ENCODE data around the gene HOXA7. TPM values are rescaled to one million over a fixed set of nuclear protein-coding genes. Genes with fewer than 3 reads are reported as not detected.
A peak's percentile ranks its signal among the peaks of the same experiment; 100 is the strongest.

The HOXA7 gene
- total and polyA plus RNA-seq, 8 donors, result 0.98 to 34.8 (median 1.2) TPM; not detected in 1

DNA sequence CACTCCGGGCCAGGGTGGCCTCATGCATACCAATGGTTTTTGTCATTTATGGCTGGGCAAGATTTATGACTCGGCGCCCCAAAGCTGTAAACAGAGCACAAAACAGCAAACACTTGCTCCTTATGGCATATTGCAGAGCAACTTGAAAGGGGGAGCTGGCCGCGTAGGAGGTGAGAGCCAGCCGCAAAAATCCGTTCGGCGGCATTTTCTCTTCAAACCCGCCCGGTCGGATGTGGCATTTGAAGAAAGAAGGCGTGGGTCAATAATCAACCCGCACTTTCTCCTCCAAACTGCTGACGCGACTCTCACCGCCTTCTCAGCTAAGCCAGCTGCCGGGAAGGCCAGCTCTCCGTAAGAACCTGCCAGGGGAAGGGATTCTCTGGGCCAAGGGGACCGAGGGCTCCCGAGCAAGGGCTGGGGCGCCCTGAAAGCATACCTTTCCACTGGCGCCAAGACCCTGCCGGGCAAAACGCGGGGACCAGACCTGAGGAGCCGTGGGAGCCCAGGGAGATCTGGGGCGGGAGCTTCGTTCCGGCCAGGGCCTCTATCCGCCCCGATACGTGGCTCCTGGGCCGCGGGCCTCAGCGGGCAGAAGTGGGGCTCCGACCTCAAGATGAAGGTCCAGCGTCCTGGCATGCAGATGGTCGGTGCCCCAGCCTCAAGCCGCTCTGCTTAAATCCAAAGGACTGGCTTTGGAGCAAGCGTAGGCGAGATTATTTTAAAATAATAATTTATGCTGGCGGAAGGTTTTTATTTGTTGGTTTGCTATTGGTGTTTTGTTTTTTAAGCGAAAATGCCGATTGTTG, 41.1 kb downstream of the HOXA7 start:
- Histone ChIP-seq H3K4me3 (peak overlapping the region; percentile 47 to 55 (median 53)), H3K27ac (peak overlapping the region; percentile 65 to 99 (median 94)), H3K4me1 (peaks cover 7 to 47% (median 30%) of the 10 kb centered on the region in 4 donors), H3K27me3 (peaks cover 0 to 96% (median 43%) of the 10 kb centered on the region in 3 donors), H3K9me3 (no peaks in the 10 kb centered on the region), H3K36me3 (no peaks in the 10 kb centered on the region)
- WGBS, 5 donors, result 24 to 36% (median 31%) methylated on average over 26 to 45 of the region's 45 CpGs
- peak in 1 of 2 donors; percentile 77 for DNase-seq
- intact Hi-C loops (cut with DNase I; ENCODE audit: low total_unique reads), result no loop called here
- TF ChIP-seq POLR2AphosphoS5 (IDR thresholded peaks at IDR 0.05) (peak; percentile 4 to 68 (median 20)), POLR2A (IDR thresholded peaks at IDR 0.05) (no peak)

DNA sequence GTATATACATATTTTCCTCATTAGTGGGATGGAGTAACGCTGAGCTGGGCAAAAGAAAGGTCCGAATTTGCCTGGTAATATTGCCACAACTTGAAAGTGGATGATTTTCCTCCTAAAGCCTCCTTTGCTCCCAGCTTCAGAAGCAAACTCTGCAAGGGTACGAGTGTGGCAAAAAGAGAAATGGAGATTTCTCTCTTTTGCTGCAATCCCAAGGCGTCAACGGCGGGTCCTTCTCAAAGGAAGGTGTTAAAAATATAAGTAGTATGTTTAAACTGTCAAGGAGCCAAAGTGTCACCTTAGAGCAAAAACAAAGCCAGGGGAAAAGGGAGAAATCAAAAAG, 41.6 kb downstream of the HOXA7 start:
- H3K27ac ChIP-seq, result peak overlapping the region in 4 of 5 donors; percentile 92 to 99 (median 95)
- intact Hi-C loops (cut with DNase I; ENCODE audit: low total_unique reads), result no loop called here
- peaks cover 0 to 96% (median 49%) of the 10 kb centered on the region in 3 donors for H3K27me3 ChIP-seq
- no peaks in the 10 kb centered on the region for H3K9me3 ChIP-seq
- H3K4me1 ChIP-seq, result peaks cover 8 to 47% (median 31%) of the 10 kb centered on the region in 4 donors
- 41 to 66% (median 45%) methylated on average over 6 of the region's 6 CpGs for whole genome bisulfite sequencing, 5 donors
- DNase-seq, result no peak
- peak overlapping the region; percentile 47 to 55 (median 53) for H3K4me3 ChIP-seq
- TF ChIP-seq POLR2A (IDR thresholded peaks at IDR 0.05) (no peak), POLR2AphosphoS5 (IDR thresholded peaks at IDR 0.05) (no peak)
- TF ChIP-seq, protein P1, sequence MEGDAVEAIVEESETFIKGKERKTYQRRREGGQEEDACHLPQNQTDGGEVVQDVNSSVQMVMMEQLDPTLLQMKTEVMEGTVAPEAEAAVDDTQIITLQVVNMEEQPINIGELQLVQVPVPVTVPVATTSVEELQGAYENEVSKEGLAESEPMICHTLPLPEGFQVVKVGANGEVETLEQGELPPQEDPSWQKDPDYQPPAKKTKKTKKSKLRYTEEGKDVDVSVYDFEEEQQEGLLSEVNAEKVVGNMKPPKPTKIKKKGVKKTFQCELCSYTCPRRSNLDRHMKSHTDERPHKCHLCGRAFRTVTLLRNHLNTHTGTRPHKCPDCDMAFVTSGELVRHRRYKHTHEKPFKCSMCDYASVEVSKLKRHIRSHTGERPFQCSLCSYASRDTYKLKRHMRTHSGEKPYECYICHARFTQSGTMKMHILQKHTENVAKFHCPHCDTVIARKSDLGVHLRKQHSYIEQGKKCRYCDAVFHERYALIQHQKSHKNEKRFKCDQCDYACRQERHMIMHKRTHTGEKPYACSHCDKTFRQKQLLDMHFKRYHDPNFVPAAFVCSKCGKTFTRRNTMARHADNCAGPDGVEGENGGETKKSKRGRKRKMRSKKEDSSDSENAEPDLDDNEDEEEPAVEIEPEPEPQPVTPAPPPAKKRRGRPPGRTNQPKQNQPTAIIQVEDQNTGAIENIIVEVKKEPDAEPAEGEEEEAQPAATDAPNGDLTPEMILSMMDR (IDR thresholded peaks at IDR 0.05), result no peak
- H3K36me3 ChIP-seq, result no peaks in the 10 kb centered on the region

DNA sequence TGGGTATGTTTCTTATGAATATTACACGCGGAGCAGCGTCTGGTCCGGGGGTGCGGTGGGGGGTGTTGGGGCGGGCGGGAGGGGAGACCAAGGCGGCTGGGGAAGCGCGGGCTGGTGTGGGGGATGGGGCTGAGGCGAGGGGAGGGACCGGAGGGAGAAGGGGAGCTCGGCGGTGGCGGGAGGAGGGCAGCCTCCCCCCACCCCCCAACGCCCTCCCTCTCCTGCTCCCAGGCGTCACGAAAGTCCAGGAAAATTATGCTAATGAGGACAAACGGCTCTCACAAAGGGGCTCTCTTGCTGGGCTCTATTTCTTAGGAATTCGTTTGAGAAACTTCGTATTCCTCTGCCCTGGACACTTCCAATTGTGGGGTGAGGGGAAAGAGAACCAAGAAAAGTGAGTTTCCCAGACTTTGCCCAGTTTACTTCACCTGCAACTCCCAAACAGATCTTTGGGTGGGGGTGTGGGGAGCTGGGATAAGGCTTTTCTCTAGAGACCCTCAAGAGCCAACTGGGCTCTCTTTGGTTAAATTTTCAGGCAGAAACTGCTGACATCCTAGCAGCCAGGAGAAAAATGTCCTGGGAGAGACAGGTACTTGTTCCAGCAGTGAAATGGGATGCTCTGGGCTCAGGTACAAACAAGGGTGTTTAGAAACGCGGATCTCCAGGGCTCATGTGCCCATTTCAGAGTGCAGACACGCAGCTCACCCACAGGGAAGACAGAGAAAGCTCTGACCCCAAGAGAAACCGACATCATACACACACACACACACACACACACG, 42.3 kb downstream of the HOXA7 start:
- Histone ChIP-seq H3K27ac (peak overlapping the region; percentile 84 to 99 (median 94)), H3K4me1 (peaks cover 10 to 48% (median 31%) of the 10 kb centered on the region in 4 donors), H3K27me3 (peaks cover 0 to 96% (median 50%) of the 10 kb centered on the region in 3 donors), H3K9me3 (no peaks in the 10 kb centered on the region), H3K36me3 (no peaks in the 10 kb centered on the region), H3K4me3 (peak overlapping the region; percentile 52 to 59 (median 54))
- TF ChIP-seq POLR2A (IDR thresholded peaks at IDR 0.05), result no peak
- TF ChIP-seq, protein P1 (IDR thresholded peaks at IDR 0.05), result no peak
- no peak for TF ChIP-seq POLR2AphosphoS5 (IDR thresholded peaks at IDR 0.05)
- TF ChIP-seq EP300 (IDR thresholded peaks at IDR 0.05), result no peak
- peak in 1 of 2 donors; percentile 93 for DNase-seq
- 20 to 39% (median 25%) methylated on average over 14 to 26 of the region's 26 CpGs for WGBS, 5 donors
- intact Hi-C loops (cut with DNase I; ENCODE audit: low total_unique reads), result no loop called here

DNA sequence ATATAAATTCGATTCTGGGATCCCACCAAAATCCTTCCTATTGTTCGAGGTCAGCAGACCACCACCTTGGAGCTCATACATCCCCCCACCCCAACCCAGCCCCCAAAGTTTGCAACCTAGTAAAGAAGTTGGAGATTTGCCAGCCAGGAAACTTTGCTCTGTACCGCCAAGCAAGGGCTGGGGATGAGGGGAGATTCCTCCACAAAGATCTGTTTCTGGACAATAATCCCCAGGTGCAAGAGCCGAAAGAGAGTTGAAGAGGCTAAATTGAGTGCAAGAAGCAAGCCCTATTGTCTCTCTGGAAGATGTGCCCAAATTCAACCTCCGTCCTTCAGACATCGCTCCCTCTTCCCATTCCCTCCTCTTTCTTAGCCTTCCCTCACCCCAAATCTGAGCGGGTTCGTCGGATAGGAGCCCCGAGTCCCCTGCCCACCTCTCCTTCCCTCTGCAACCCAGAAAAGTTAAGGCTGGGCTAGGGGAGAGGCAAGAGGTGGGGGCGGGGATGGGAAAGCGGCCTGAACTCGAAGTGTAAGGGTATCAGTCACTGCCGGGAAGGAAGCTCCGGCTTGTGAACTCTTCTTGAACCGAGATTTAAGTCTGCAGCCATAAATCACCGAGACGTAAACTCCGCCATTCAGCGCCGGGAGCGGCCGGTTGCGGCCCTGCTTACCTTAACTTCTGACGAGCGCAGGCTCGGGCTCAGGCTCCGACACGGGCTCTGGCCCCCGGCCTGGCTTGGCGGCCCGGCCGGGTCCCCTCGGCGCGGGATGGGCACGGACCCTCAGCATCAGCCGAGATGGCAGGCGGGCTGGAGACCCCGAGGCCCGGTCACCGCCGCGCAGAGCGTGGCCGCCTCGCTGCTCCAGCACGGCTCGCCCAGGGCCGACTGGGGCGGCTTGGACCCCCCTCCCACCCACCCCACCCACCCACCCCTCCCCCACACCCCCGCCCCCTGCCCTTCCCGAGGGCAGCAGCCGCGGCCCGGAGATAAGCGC, 43.2 kb downstream of the HOXA7 start:
- H3K27ac ChIP-seq, result peak overlapping the region; percentile 84 to 99 (median 94)
- no peaks in the 10 kb centered on the region for H3K9me3 ChIP-seq
- intact Hi-C loops (cut with DNase I; ENCODE audit: low total_unique reads), result no loop called here
- 16 to 28% (median 19%) methylated on average over 20 to 57 of the region's 57 CpGs for WGBS, 5 donors
- H3K4me3 ChIP-seq, result peak overlapping the region; percentile 52 to 59 (median 54)
- DNase-seq, result peak in 1 of 2 donors; percentile 94
- H3K4me1 ChIP-seq, result peaks cover 10 to 45% (median 27%) of the 10 kb centered on the region in 4 donors
- peaks cover 0 to 96% (median 50%) of the 10 kb centered on the region in 3 donors for H3K27me3 ChIP-seq
- TF ChIP-seq, protein P1 (IDR thresholded peaks at IDR 0.05), result no peak
- peak; percentile 33 for TF ChIP-seq EP300 (IDR thresholded peaks at IDR 0.05)
- peak; percentile 65 to 71 (median 69) for TF ChIP-seq POLR2AphosphoS5 (IDR thresholded peaks at IDR 0.05)
- no peak for TF ChIP-seq POLR2A (IDR thresholded peaks at IDR 0.05)
- H3K36me3 ChIP-seq, result no peaks in the 10 kb centered on the region
